MM.1S (cell line): ENCODE data around the gene EWSR1.

Source experiments
- DNase-seq: peaks from one replicate; pipeline ENCODE4 v3.0.0-alpha.2; 2015
- H2AFZ ChIP-seq: fragments of 300-600 bp; sonication (generic); 2 replicates; pipeline ENCODE4 v1.6.0; 2016; ENCODE audit warnings: antibody characterized with exemption, low read length
- H3F3A ChIP-seq: fragments of 300-600 bp; sonication (generic); 2 replicates; pipeline ENCODE4 v1.6.1; 2016; ENCODE audit warnings: mild to moderate bottlenecking, antibody characterized with exemption, low read length, moderate library complexity, mixed read lengths; ENCODE audit not compliant: insufficient read depth
- H3K27ac ChIP-seq: fragments of 300-600 bp; sonication (generic); 2 replicates; pipeline ENCODE4 v1.5.1; 2016; ENCODE audit warnings: mild to moderate bottlenecking, low read length
- H3K27me3 ChIP-seq: fragments of 300-600 bp; sonication (generic); replicated peaks from 2 replicates; pipeline ENCODE4 v1.6.0; 2016; ENCODE audit warnings: low read length; ENCODE audit not compliant: insufficient read depth
- H3K36me3 ChIP-seq: fragments of 300-600 bp; sonication (generic); replicated peaks from 2 replicates; pipeline ENCODE4 v1.6.1; 2016; ENCODE audit warnings: mild to moderate bottlenecking, low read length, mixed read lengths; ENCODE audit not compliant: insufficient read depth
- H3K4me1 ChIP-seq: fragments of 300-600 bp; sonication (generic); 2 replicates; pipeline ENCODE4 v1.6.1; 2016; ENCODE audit warnings: low read length, mixed read lengths
- H3K4me2 ChIP-seq: fragments of 300-600 bp; sonication (generic); 2 replicates; pipeline ENCODE4 v1.6.0; 2016; ENCODE audit warnings: low read depth, low read length
- H3K4me3 ChIP-seq: fragments of 300-600 bp; sonication (generic); 2 replicates; pipeline ENCODE4 v1.5.1; 2016; ENCODE audit warnings: low read length, mixed read lengths
- H3K79me2 ChIP-seq: fragments of 300-600 bp; sonication (generic); 2 replicates; pipeline ENCODE4 v1.6.1; 2016; ENCODE audit warnings: mixed run types, low read length, mixed read lengths
- H3K9ac ChIP-seq: fragments of 300-600 bp; sonication (generic); 2 replicates; pipeline ENCODE4 v1.6.1; 2016; ENCODE audit warnings: low read length, mixed read lengths
- H3K9me2 ChIP-seq: fragments of 300-600 bp; sonication (generic); replicated peaks from 2 replicates; pipeline ENCODE4 v1.6.1; 2016; ENCODE audit warnings: mild to moderate bottlenecking, low read length, mixed read lengths; ENCODE audit not compliant: insufficient read depth
- H3K9me3 ChIP-seq: fragments of 300-600 bp; sonication (generic); replicated peaks from 2 replicates; pipeline ENCODE4 v1.6.1; 2016; ENCODE audit warnings: mild to moderate bottlenecking, low read length, mixed read lengths; ENCODE audit not compliant: insufficient read depth
- H4K20me1 ChIP-seq: fragments of 300-600 bp; sonication (generic); 2 replicates; pipeline ENCODE4 v1.6.1; 2016; ENCODE audit warnings: mild to moderate bottlenecking, low read length, moderate library complexity, mixed read lengths; ENCODE audit not compliant: insufficient read depth
- CTCF ChIP-seq: fragments of 300-600 bp; sonication (generic); IDR thresholded peaks from 2 replicates; pipeline ENCODE4 v1.5.1; 2016; ENCODE audit warnings: antibody characterized with exemption, low read length, mixed read lengths
- EZH2 ChIP-seq: fragments of 300-600 bp; sonication (generic); optimal IDR thresholded peaks from 2 replicates; pipeline ENCODE3; 2017; ENCODE audit warnings: low read depth, mild to moderate bottlenecking, antibody characterized with exemption, low read length, mixed read lengths
- EZH2phosphoT487 ChIP-seq: fragments of 300-600 bp; sonication (generic); IDR thresholded peaks from 2 replicates; pipeline ENCODE4 v1.6.1; 2018; ENCODE audit warnings: antibody characterized with exemption, low read length

Gene EWSR1

DNA sequence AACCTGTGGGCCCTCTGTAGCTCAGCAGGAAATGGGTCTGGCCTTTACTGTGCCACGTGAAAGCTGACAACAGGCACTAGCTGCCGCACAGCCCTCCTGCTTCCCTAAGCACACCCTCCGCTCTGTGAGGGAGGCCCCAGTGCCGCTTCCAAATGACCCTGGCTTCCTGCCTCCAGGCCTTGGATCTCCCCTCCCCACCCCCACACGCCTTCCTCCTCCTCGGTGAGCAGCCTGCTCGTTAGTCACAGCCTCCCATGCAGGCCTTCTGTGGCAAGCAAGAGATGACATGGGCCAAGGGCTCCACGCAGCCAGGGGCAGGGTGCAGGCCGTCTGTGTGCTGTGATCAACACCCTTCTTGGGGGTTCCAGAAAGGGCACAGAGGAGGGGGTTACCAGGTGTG, 62.7 kb downstream of the EWSR1 start:
- Histone ChIP-seq H3K27ac (no peak overlapping the region), H3K36me3 (no peaks in the 10 kb centered on the region)

DNA sequence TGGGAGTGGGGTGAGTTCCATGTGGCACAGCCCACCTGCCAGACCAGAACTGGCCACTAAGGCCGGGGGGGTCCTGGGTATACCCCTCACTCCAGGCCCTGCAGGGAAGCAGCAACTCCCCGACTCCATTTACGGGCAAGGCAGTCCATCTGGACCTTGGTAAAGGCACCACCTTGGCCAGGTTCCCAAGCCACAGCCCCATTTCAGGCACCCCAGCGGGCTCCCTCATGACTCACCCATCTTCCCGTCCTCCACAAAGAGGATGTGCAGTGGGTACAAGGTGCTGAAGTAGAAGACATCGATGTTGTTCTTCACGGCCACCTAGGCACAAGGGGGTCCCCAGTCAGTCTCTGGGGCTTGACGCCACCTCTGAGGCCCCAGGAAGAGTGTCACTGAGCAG, 63.1 kb downstream of the EWSR1 start:
- no peaks in the 10 kb centered on the region for H3K4me1 ChIP-seq
- no peak overlapping the region for H2AFZ ChIP-seq
- no peaks in the 10 kb centered on the region for H3K36me3 ChIP-seq
- no peaks in the 10 kb centered on the region for H3K9me3 ChIP-seq
- H3K4me2 ChIP-seq, result no peak overlapping the region
- no peak overlapping the region for H3K9ac ChIP-seq
- no peak for DNase-seq
- no peaks in the 10 kb centered on the region for H3F3A ChIP-seq
- H3K27ac ChIP-seq, result no peak overlapping the region
- no peak overlapping the region for H3K4me3 ChIP-seq
- H3K27me3 ChIP-seq, result no peaks in the 10 kb centered on the region
- no peaks in the 10 kb centered on the region for H3K9me2 ChIP-seq
- H4K20me1 ChIP-seq, result no peaks in the 10 kb centered on the region
- H3K79me2 ChIP-seq, result no peaks in the 10 kb centered on the region
- TF ChIP-seq CTCF, result no peak
- no peak for TF ChIP-seq EZH2phosphoT487

More for the DNA sequence above, 62.7 kb downstream of the EWSR1 start:
- H2AFZ ChIP-seq, result no peak overlapping the region
- H3K9ac ChIP-seq, result no peak overlapping the region
- no peak for DNase-seq
- H3K9me2 ChIP-seq, result no peaks in the 10 kb centered on the region
- no peaks in the 10 kb centered on the region for H3K79me2 ChIP-seq
- TF ChIP-seq EZH2phosphoT487 (no peak), EZH2 (no peak), CTCF (no peak)
- no peak overlapping the region for H3K4me2 ChIP-seq
- H3K4me1 ChIP-seq, result no peaks in the 10 kb centered on the region
- no peaks in the 10 kb centered on the region for H3K9me3 ChIP-seq
- no peaks in the 10 kb centered on the region for H4K20me1 ChIP-seq
- H3K4me3 ChIP-seq, result no peak overlapping the region
- no peaks in the 10 kb centered on the region for H3F3A ChIP-seq
- no peaks in the 10 kb centered on the region for H3K27me3 ChIP-seq

DNA sequence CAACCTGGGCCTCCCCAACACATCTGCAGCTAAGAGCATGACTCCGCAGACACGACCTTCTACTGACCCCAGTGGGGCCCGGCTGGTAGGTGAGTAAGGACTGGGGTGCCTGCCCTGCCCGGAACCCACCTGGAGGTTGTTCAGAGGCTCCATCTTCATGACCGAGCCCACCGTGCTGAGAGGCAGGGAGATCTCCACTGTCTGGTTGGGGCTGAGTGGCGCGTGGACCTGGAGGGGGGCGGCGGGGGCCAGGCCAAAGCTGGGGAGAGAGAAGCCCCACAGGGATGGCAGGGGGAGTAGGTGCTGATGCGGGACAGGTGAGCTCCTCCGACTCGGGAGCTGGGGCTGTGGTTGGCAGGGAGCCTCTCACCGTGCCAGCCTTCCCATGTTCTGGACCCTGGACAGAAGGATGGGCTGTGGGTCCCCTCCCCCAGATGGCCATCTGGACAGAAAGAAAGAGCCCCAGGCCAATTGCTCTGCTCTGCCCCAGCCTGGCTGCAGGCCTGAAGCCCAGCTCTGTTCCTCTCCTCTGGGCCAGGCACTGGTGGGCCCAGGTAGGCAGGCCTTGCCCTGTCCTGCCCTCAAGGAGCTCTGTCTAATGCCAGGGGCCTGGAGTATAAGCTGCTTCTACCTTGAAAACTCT, 63.7 kb downstream of the EWSR1 start:
- Histone ChIP-seq H3K27ac (no peak overlapping the region), H3F3A (no peaks in the 10 kb centered on the region), H3K9ac (no peak overlapping the region), H3K27me3 (no peaks in the 10 kb centered on the region), H3K36me3 (no peaks in the 10 kb centered on the region), H4K20me1 (no peaks in the 10 kb centered on the region), H2AFZ (no peak overlapping the region), H3K4me1 (no peaks in the 10 kb centered on the region), H3K9me3 (no peaks in the 10 kb centered on the region), H3K4me3 (no peak overlapping the region), H3K4me2 (no peak overlapping the region), H3K79me2 (no peaks in the 10 kb centered on the region), H3K9me2 (no peaks in the 10 kb centered on the region)
- TF ChIP-seq EZH2 (no peak), EZH2phosphoT487 (no peak), CTCF (no peak)
- no peak for DNase-seq
